ENCODE measurements around the gene ATP13A2. TPM values are rescaled to one million over a fixed set of nuclear protein-coding genes. Genes with fewer than 3 reads are reported as not detected.

ATP13A2 gene
- total RNA-seq, 1 donor from 2014 or later, result 42.1 TPM

DNA sequence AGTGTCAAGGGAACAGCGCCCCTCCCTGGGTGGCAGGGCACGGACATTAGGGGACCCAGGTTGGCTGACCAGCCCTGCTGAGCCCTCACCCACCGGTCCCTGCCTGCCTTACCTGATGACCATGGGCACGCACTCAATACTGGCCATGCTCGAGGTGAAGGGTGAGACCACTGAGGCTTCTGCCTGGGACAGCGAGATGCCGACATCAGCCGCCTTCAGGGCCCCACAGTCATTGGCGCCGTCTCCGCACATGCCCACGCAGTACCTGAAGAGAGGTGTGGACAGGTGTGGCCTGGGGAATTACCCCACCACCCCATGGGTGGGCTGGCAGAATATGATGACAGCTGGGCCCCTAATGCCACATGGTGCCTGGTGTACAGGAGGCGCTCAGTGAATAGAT is 23.5 kb downstream of the ATP13A2 start:
- no peak overlapping the region for H3K4me3 ChIP-seq
- no peak for DNase-seq
- TF ChIP-seq, protein P1, sequence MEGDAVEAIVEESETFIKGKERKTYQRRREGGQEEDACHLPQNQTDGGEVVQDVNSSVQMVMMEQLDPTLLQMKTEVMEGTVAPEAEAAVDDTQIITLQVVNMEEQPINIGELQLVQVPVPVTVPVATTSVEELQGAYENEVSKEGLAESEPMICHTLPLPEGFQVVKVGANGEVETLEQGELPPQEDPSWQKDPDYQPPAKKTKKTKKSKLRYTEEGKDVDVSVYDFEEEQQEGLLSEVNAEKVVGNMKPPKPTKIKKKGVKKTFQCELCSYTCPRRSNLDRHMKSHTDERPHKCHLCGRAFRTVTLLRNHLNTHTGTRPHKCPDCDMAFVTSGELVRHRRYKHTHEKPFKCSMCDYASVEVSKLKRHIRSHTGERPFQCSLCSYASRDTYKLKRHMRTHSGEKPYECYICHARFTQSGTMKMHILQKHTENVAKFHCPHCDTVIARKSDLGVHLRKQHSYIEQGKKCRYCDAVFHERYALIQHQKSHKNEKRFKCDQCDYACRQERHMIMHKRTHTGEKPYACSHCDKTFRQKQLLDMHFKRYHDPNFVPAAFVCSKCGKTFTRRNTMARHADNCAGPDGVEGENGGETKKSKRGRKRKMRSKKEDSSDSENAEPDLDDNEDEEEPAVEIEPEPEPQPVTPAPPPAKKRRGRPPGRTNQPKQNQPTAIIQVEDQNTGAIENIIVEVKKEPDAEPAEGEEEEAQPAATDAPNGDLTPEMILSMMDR (IDR thresholded peaks at IDR 0.05), result no peak
- H3K27me3 ChIP-seq, result no peaks in the 10 kb centered on the region
- H3K27ac ChIP-seq, result no peak overlapping the region
- H3K36me3 ChIP-seq, result peaks cover 29% of the 10 kb centered on the region
- H3K9me3 ChIP-seq, result no peaks in the 10 kb centered on the region
- ATAC-seq, result no peak
- intact Hi-C loops (cut with DNase I), result no loop called here
- H3K4me1 ChIP-seq, result no peaks in the 10 kb centered on the region

DNA sequence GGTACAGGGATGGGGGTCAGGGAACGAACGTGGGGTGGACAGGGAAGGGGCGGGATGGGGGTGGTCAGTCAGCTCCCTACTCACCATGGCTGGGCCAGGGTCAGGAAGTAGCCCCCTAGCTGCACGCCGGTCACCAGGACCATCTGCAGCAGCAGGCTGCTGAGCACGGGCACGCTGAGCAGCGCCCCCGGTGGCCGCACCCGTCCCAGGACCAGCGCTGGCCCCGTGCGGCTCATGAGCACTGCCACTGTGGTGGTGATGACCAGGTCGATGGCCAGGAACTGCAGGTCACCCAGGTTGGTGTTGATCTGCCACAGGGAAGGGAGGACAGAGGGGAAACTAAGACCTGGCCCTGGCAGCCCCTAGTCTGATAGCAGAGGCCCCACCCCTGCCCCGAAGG is 24.8 kb downstream of the ATP13A2 start:
- H3K9me3 ChIP-seq, result no peaks in the 10 kb centered on the region
- H3K36me3 ChIP-seq, result peaks cover 29% of the 10 kb centered on the region
- intact Hi-C loops (cut with DNase I), result no loop called here
- no peak overlapping the region for H3K27ac ChIP-seq
- TF ChIP-seq, protein P1 (IDR thresholded peaks at IDR 0.05), result peak; percentile 15
- ATAC-seq (no peak), DNase-seq (no peak)
- H3K4me3 ChIP-seq, result no peak overlapping the region
- H3K27me3 ChIP-seq, result no peaks in the 10 kb centered on the region
- H3K4me1 ChIP-seq, result no peaks in the 10 kb centered on the region

DNA sequence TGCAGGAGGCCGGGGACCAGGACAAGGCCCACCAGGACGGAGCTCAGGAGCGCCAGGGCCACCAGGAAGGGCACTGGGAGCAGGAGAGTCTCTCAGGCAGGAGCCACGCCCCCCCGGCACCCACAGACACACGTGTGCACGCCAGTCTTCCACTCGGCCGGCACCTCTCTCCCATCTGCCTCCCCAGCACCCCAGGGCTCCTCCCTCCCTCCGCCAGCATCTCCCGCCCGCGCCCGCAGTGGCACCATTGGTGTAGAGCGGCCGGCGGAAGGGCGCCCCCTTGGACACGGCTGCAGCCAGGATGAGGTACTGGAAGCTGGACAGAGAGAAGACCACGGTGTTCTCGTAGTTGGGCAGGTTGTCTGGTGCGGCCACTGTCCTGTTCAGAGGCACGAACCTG is 25.2 kb downstream of the ATP13A2 start:
- H3K4me1 ChIP-seq, result no peaks in the 10 kb centered on the region
- no peak for ATAC-seq
- H3K4me3 ChIP-seq, result no peak overlapping the region
- H3K27ac ChIP-seq, result no peak overlapping the region
- no peaks in the 10 kb centered on the region for H3K9me3 ChIP-seq
- DNase-seq, result no peak
- intact Hi-C loops (cut with DNase I), result no loop called here
- peaks cover 29% of the 10 kb centered on the region for H3K36me3 ChIP-seq
- H3K27me3 ChIP-seq, result no peaks in the 10 kb centered on the region
- TF ChIP-seq, protein P1 (IDR thresholded peaks at IDR 0.05), result no peak

- intact Hi-C loops (cut with DNase I), result no loop called here
- peaks cover 29% of the 10 kb centered on the region for H3K36me3 ChIP-seq
Observed at GRCh38 chr1:16986113-16986512, 25.6 kb downstream of the ATP13A2 start.

GRCh38 chr1:16984717-16985116 is 27.0 kb downstream of the ATP13A2 start:
- Histone ChIP-seq H3K36me3 (peaks cover 25% of the 10 kb centered on the region), H3K9me3 (no peaks in the 10 kb centered on the region), H3K4me1 (no peaks in the 10 kb centered on the region), H3K27ac (peak overlapping the region; percentile 17), H3K27me3 (no peaks in the 10 kb centered on the region), H3K4me3 (no peak overlapping the region)
- TF ChIP-seq, protein P1 (IDR thresholded peaks at IDR 0.05), result no peak
- peak; percentile 29 for ATAC-seq
- no peak for DNase-seq
- intact Hi-C loops (cut with DNase I), result no loop called here

More at GRCh38 chr1:16986113-16986512, 25.6 kb downstream of the ATP13A2 start:
- Histone ChIP-seq H3K27me3 (no peaks in the 10 kb centered on the region), H3K27ac (no peak overlapping the region), H3K4me1 (no peaks in the 10 kb centered on the region), H3K9me3 (no peaks in the 10 kb centered on the region), H3K4me3 (no peak overlapping the region)
- no peak for DNase-seq
- ATAC-seq, result peak; percentile 3
- TF ChIP-seq, protein P1 (IDR thresholded peaks at IDR 0.05), result no peak

DNA sequence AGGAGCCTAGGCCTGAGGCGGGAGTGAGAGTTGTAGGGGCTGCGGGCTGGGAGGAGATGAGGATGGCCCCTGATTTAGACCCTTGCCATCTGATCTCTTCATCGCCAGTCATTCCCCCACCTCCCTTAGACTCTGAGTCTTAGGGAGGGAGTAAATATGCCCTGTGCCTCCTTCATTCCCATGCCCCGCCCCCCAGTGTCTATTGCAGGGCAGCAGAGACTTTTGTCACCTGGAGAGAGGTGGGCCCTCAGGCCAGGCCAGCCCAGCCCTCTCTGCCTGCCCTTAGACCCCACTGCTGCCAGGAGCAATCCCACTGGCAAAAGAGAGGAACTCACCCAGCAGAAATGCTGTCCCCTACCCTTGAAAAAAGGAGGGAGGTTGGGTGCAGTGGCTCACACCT is 28.1 kb downstream of the ATP13A2 start:
- TF ChIP-seq, protein P1 (IDR thresholded peaks at IDR 0.05), result no peak
- ATAC-seq (no peak), DNase-seq (no peak)
- Histone ChIP-seq H3K27me3 (no peaks in the 10 kb centered on the region), H3K9me3 (no peaks in the 10 kb centered on the region), H3K4me1 (no peaks in the 10 kb centered on the region), H3K4me3 (no peak overlapping the region), H3K27ac (no peak overlapping the region), H3K36me3 (peaks cover 23% of the 10 kb centered on the region)
- intact Hi-C loops (cut with DNase I), result no loop called here
